Measurements from ENCODE around the gene LUC7L.
"Not testable (repeated sequence)": the region's sequence is repeated elsewhere in the genome, so short reads cannot be mapped to it uniquely, and the experiment has no call there.

The LUC7L gene

GRCh38 chr16:204046-204445 is 25.2 kb downstream of the LUC7L start:
- WGBS (ENCODE audit: extremely low coverage, insufficient coverage, insufficient read length) = no CpG with 5 or more reads among the region's 9 CpGs
- not testable (repeated sequence) for H3K79me2 ChIP-seq (ENCODE audit: control insufficient read depth, insufficient read depth, low read length, poor library complexity); H3K18ac ChIP-seq (ENCODE audit: low read length); H4K12ac ChIP-seq (ENCODE audit: low read depth, low read length); H3K9me3 ChIP-seq (ENCODE audit: insufficient read depth, low read depth, low read length); H3K4me1 ChIP-seq (ENCODE audit: control insufficient read depth in 1 of 2, insufficient read depth in 2 of 2, low read length in 2 of 2); H2BK120ac ChIP-seq (ENCODE audit: insufficient read depth, low read length, poor library complexity); H3K23ac ChIP-seq (ENCODE audit: low read length); H3K4ac ChIP-seq (ENCODE audit: low read depth, low read length); H3K4me3 ChIP-seq (ENCODE audit: low read depth, low read length); H3K9ac ChIP-seq (ENCODE audit: low read length); H4K91ac ChIP-seq (ENCODE audit: low read depth, low read length); H2AK5ac ChIP-seq (ENCODE audit: low read length); DNase-seq; H2AFZ ChIP-seq (ENCODE audit: insufficient read depth, low read length, poor library complexity); H3K27ac ChIP-seq (ENCODE audit: low read depth, low read length); H4K8ac ChIP-seq (ENCODE audit: low read depth, low read length); H3K27me3 ChIP-seq (ENCODE audit: insufficient read depth, low read length); H3K14ac ChIP-seq (ENCODE audit: low read length); H2BK5ac ChIP-seq (ENCODE audit: low read depth, low read length, poor library complexity); H3K4me2 ChIP-seq (ENCODE audit: low read length); H3K79me1 ChIP-seq (ENCODE audit: low read length); H2BK12ac ChIP-seq (ENCODE audit: low read length)
- H3K36me3 ChIP-seq (ENCODE audit: control insufficient read depth in 1 of 2, insufficient read depth in 2 of 2, low read length in 2 of 2) = peaks cover 44 to 56% of the 10 kb centered on the region in 2 experiments

GRCh38 chr16:203246-203645 is 26.0 kb downstream of the LUC7L start:
- Histone ChIP-seq H3K9me3 (ENCODE audit: insufficient read depth, low read depth, low read length) (no peaks in the 10 kb centered on the region), H2BK120ac (ENCODE audit: insufficient read depth, low read length, poor library complexity) (no peak overlapping the region), H3K9ac (ENCODE audit: low read length) (no peak overlapping the region), H3K79me1 (ENCODE audit: low read length) (peaks cover 3% of the 10 kb centered on the region), H3K27me3 (ENCODE audit: insufficient read depth, low read length) (no peaks in the 10 kb centered on the region), H3K18ac (ENCODE audit: low read length) (no peak overlapping the region), H2AFZ (ENCODE audit: insufficient read depth, low read length, poor library complexity) (no peak overlapping the region), H3K14ac (ENCODE audit: low read length) (no peak overlapping the region), H4K91ac (ENCODE audit: low read depth, low read length) (no peak overlapping the region), H3K36me3 (ENCODE audit: control insufficient read depth in 1 of 2, insufficient read depth in 2 of 2, low read length in 2 of 2) (peaks cover 47 to 58% of the 10 kb centered on the region in 2 experiments), H2AK5ac (ENCODE audit: low read length) (no peak overlapping the region), H3K4me3 (ENCODE audit: low read depth, low read length) (no peak overlapping the region), H2BK5ac (ENCODE audit: low read depth, low read length, poor library complexity) (no peak overlapping the region), H3K4ac (ENCODE audit: low read depth, low read length) (no peak overlapping the region), H3K4me2 (ENCODE audit: low read length) (no peak overlapping the region), H4K12ac (ENCODE audit: low read depth, low read length) (no peak overlapping the region), H3K79me2 (ENCODE audit: control insufficient read depth, insufficient read depth, low read length, poor library complexity) (no peaks in the 10 kb centered on the region), H2BK12ac (ENCODE audit: low read length) (no peak overlapping the region), H3K4me1 (ENCODE audit: control insufficient read depth in 1 of 2, insufficient read depth in 2 of 2, low read length in 2 of 2) (peaks cover 3 to 5% of the 10 kb centered on the region in 2 experiments), H3K27ac (ENCODE audit: low read depth, low read length) (no peak overlapping the region), H3K23ac (ENCODE audit: low read length) (no peak overlapping the region), H4K8ac (ENCODE audit: low read depth, low read length) (no peak overlapping the region)
- WGBS (ENCODE audit: extremely low coverage, insufficient coverage, insufficient read length) = no CpG with 5 or more reads among the region's 4 CpGs
- no peak for DNase-seq

DNA sequence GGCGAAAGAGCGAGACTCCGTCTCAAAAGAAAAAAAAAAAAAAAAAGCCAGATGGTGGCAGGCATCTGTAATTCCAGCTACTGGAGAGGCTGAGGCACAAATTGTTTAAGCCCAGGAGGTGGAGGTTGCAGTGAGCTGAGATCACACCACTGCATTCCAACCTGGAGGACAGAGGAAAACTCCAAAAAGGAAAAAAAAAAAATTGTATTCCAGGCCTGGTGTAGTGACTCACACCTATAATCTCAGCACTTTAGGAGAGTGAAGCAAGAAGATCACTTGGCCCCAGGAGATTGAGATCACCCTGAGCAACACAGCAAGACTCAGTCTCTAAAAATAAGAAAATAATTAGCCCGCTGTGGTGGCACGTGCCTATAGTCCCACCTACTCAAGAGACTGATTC is 28.9 kb downstream of the LUC7L start:
- H2AK5ac ChIP-seq (ENCODE audit: low read length) = no peak overlapping the region
- H3K36me3 ChIP-seq (ENCODE audit: control insufficient read depth in 1 of 2, insufficient read depth in 2 of 2, low read length in 2 of 2) = peaks cover 54 to 64% of the 10 kb centered on the region in 2 experiments
- no peak overlapping the region for H3K4me3 ChIP-seq (ENCODE audit: low read depth, low read length)
- no peak overlapping the region for H4K91ac ChIP-seq (ENCODE audit: low read depth, low read length)
- H3K79me2 ChIP-seq (ENCODE audit: control insufficient read depth, insufficient read depth, low read length, poor library complexity) = no peaks in the 10 kb centered on the region
- peak overlapping the region; percentile 65 for H3K27ac ChIP-seq (ENCODE audit: low read depth, low read length)
- no peak overlapping the region for H3K23ac ChIP-seq (ENCODE audit: low read length)
- DNase-seq = peak; percentile 83 to 95
- H3K14ac ChIP-seq (ENCODE audit: low read length) = no peak overlapping the region
- no peak overlapping the region for H2BK120ac ChIP-seq (ENCODE audit: insufficient read depth, low read length, poor library complexity)
- H4K12ac ChIP-seq (ENCODE audit: low read depth, low read length) = no peak overlapping the region
- no peak overlapping the region for H2BK12ac ChIP-seq (ENCODE audit: low read length)
- no peak overlapping the region for H2AFZ ChIP-seq (ENCODE audit: insufficient read depth, low read length, poor library complexity)
- no peak overlapping the region for H2BK5ac ChIP-seq (ENCODE audit: low read depth, low read length, poor library complexity)
- H3K27me3 ChIP-seq (ENCODE audit: insufficient read depth, low read length) = no peaks in the 10 kb centered on the region
- peaks cover 3% of the 10 kb centered on the region for H3K79me1 ChIP-seq (ENCODE audit: low read length)
- H3K9me3 ChIP-seq (ENCODE audit: insufficient read depth, low read depth, low read length) = no peaks in the 10 kb centered on the region
- H3K4ac ChIP-seq (ENCODE audit: low read depth, low read length) = no peak overlapping the region
- H3K4me2 ChIP-seq (ENCODE audit: low read length) = peak overlapping the region; percentile 13
- H3K18ac ChIP-seq (ENCODE audit: low read length) = no peak overlapping the region
- H4K8ac ChIP-seq (ENCODE audit: low read depth, low read length) = no peak overlapping the region
- WGBS (ENCODE audit: extremely low coverage, insufficient coverage, insufficient read length) = no CpG with 5 or more reads among the region's 5 CpGs
- no peak overlapping the region for H3K9ac ChIP-seq (ENCODE audit: low read length)
- peaks cover 3 to 5% of the 10 kb centered on the region in 2 experiments for H3K4me1 ChIP-seq (ENCODE audit: control insufficient read depth in 1 of 2, insufficient read depth in 2 of 2, low read length in 2 of 2)

DNA sequence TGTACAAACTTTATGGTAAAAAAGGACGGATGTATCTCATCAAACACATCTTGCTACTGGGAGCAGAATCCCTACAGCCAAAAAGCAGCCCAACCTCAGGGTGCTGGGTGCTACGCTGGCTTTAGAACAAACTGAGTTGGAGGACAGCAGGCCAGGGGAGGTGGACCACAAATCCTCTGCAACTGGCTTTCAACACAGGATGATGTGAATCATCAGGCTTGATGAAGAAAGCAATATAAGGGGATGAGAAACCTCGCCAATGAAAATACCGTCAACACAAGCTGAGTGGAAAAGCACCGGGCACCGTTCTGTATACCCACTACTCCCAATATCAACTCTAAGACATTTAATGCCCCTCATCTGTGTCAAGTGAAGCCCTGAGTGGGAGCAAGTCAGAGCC is 34.7 kb downstream of the LUC7L start:
- Histone ChIP-seq H3K4me1 (ENCODE audit: control insufficient read depth in 1 of 2, insufficient read depth in 2 of 2, low read length in 2 of 2) (no peaks in the 10 kb centered on the region), H4K12ac (ENCODE audit: low read depth, low read length) (no peak overlapping the region), H4K91ac (ENCODE audit: low read depth, low read length) (no peak overlapping the region), H3K36me3 (ENCODE audit: control insufficient read depth in 1 of 2, insufficient read depth in 2 of 2, low read length in 2 of 2) (peaks cover 87 to 88% of the 10 kb centered on the region in 2 experiments), H3K9me3 (ENCODE audit: insufficient read depth, low read depth, low read length) (no peaks in the 10 kb centered on the region), H3K4me3 (ENCODE audit: low read depth, low read length) (no peak overlapping the region), H3K4me2 (ENCODE audit: low read length) (no peak overlapping the region), H3K27me3 (ENCODE audit: insufficient read depth, low read length) (no peaks in the 10 kb centered on the region), H3K9ac (ENCODE audit: low read length) (no peak overlapping the region), H2BK120ac (ENCODE audit: insufficient read depth, low read length, poor library complexity) (no peak overlapping the region), H3K18ac (ENCODE audit: low read length) (no peak overlapping the region), H3K14ac (ENCODE audit: low read length) (no peak overlapping the region), H3K4ac (ENCODE audit: low read depth, low read length) (no peak overlapping the region), H2BK5ac (ENCODE audit: low read depth, low read length, poor library complexity) (no peak overlapping the region), H2AFZ (ENCODE audit: insufficient read depth, low read length, poor library complexity) (no peak overlapping the region), H3K23ac (ENCODE audit: low read length) (no peak overlapping the region), H3K79me2 (ENCODE audit: control insufficient read depth, insufficient read depth, low read length, poor library complexity) (no peaks in the 10 kb centered on the region), H3K27ac (ENCODE audit: low read depth, low read length) (no peak overlapping the region), H4K8ac (ENCODE audit: low read depth, low read length) (no peak overlapping the region), H2AK5ac (ENCODE audit: low read length) (no peak overlapping the region), H2BK12ac (ENCODE audit: low read length) (no peak overlapping the region), H3K79me1 (ENCODE audit: low read length) (no peaks in the 10 kb centered on the region)
- no peak for DNase-seq
- no CpG with 5 or more reads among the region's 6 CpGs for WGBS (ENCODE audit: extremely low coverage, insufficient coverage, insufficient read length)
